ENCODE data around the gene GRPEL1. TPM values are rescaled to one million over a fixed set of nuclear protein-coding genes. Genes with fewer than 3 reads are reported as not detected.

GRPEL1 gene
- total and polyA plus RNA-seq, 2 of the 13 experiments (the other 11 are each of a cell fraction or from before 2014, with no cell fraction given), result 32.3 to 141 TPM

DNA sequence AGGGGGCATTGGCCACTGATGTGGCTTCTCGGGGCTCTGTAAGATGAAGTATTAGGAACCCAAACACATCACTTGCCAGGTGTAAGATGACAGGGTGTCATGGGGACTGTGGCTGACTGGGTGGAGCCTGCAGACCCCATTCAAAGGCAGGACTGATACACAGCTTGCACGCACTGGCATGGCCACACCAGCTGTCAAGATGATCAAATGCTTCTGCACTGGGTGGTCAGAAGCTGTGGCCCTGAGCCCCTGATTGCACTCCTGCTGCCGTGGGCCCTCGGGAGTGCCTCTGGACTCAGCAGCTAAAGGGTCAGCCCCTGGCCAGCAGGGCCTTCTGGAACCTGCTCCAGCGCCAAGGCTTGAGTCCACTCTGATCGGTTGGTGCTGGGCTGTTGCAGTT is 48.8 kb upstream of the GRPEL1 start (continued):
- TF ChIP-seq, protein P1, sequence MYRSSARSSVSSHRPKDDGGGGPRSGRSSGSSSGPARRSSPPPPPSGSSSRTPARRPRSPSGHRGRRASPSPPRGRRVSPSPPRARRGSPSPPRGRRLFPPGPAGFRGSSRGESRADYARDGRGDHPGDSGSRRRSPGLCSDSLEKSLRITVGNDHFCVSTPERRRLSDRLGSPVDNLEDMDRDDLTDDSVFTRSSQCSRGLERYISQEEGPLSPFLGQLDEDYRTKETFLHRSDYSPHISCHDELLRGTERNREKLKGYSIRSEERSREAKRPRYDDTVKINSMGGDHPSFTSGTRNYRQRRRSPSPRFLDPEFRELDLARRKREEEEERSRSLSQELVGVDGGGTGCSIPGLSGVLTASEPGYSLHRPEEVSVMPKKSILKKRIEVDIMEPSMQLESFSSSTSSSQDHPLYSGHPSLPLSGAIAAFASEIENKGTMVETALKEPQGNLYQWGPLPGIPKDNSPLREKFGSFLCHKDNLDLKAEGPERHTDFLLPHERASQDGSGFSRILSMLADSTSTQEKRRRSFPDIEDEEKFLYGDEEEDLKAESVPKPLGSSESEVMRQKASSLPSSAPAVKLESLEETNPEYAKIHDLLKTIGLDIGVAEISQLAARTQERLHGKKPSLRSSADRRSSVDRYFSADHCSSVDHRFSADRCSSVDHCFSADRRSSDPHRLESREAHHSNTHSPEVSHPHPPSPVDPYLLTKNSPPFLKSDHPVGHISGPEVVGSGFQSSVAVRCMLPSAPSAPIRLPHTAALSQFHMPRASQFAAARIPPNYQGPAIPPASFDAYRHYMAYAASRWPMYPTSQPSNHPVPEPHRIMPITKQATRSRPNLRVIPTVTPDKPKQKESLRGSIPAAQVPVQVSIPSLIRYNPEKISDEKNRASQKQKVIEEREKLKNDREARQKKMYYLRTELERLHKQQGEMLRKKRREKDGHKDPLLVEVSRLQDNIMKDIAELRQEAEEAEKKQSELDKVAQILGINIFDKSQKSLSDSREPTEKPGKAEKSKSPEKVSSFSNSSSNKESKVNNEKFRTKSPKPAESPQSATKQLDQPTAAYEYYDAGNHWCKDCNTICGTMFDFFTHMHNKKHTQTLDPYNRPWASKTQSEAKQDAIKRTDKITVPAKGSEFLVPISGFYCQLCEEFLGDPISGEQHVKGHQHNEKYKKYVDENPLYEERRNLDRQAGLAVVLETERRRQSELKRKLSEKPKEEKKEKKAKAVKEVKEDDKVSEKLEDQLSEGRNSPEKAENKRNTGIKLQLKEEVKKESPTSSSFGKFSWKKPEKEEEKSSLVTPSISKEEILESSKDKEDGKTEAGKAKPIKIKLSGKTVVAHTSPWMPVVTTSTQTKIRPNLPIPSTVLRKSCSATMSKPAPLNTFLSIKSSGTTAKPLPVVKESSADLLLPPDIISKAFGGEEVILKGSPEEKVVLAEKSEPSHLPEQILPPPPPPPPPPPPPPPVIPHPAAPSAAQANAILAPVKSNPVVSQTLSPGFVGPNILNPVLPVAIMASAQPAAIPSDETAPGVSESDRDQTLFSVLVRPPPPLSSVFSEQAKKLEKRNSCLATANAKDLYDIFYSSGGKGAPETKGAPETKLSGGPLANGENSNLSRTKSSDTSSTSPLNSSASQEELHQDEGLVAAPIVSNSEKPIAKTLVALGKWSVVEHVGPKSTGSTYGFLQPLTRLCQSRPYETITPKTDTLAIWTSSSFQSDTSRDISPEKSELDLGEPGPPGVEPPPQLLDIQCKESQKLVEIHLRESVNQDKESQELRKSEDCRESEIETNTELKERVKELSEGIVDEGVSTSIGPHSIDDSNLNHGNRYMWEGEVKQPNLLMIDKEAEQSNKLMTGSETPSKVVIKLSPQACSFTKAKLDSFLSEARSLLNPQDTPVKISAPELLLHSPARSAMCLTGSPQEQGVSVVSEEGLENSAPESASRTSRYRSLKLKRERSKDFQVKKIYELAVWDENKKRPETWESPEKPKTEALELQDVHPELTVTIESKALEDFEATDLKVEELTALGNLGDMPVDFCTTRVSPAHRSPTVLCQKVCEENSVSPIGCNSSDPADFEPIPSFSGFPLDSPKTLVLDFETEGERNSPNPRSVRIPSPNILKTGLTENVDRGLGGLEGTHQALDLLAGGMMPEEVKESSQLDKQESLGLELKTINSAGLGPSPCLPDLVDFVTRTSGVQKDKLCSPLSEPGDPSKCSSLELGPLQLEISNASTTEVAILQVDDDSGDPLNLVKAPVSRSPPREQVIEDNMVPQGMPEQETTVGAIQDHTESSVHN (CRISPR knock-in tag; IDR thresholded peaks at IDR 0.05), result no peak
- TF ChIP-seq ZNF598 (CRISPR knock-in tag; IDR thresholded peaks at IDR 0.05; ENCODE audit: borderline replicate concordance), result no peak
- TF ChIP-seq TFE3 (CRISPR knock-in tag; IDR thresholded peaks at IDR 0.05), result no peak
- TF ChIP-seq, protein P2, sequence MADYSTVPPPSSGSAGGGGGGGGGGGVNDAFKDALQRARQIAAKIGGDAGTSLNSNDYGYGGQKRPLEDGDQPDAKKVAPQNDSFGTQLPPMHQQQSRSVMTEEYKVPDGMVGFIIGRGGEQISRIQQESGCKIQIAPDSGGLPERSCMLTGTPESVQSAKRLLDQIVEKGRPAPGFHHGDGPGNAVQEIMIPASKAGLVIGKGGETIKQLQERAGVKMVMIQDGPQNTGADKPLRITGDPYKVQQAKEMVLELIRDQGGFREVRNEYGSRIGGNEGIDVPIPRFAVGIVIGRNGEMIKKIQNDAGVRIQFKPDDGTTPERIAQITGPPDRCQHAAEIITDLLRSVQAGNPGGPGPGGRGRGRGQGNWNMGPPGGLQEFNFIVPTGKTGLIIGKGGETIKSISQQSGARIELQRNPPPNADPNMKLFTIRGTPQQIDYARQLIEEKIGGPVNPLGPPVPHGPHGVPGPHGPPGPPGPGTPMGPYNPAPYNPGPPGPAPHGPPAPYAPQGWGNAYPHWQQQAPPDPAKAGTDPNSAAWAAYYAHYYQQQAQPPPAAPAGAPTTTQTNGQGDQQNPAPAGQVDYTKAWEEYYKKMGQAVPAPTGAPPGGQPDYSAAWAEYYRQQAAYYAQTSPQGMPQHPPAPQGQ (CRISPR knock-in tag; IDR thresholded peaks at IDR 0.05; ENCODE audit: borderline replicate concordance), result no peak
- no peak for TF ChIP-seq CENPBD1 (CRISPR knock-in tag; IDR thresholded peaks at IDR 0.05; ENCODE audit: borderline replicate concordance, low read depth)
- TF ChIP-seq ZFP1 (CRISPR knock-in tag; IDR thresholded peaks at IDR 0.05), result no peak
- TF ChIP-seq ZNF205 (CRISPR knock-in tag; IDR thresholded peaks at IDR 0.05), result no peak
- TF ChIP-seq TCF7 (IDR thresholded peaks at IDR 0.05; ENCODE audit: low read depth), result no peak

All from HepG2 (cell line).